ENCODE data around the gene CELSR1.

- TF ChIP-seq CTCF (IDR thresholded peaks at IDR 0.05; ENCODE audit: low read depth, low read length, poor library complexity, severe bottlenecking) (no peak), EZH2phosphoT487 (IDR thresholded peaks at IDR 0.05; ENCODE audit: borderline replicate concordance, low read length) (no peak)
Observed at GRCh38 chr22:46394622-46395021, 142.8 kb downstream of the CELSR1 start.

Measured in DOHH2 (cell line).